CD4-positive, alpha-beta T cell treated with Interleukin-12 subunit alpha and Interleukin-12 subunit beta, for 1 hour (primary cell): ENCODE measurements around the gene CHST2.
"Not testable (repeated sequence)": the region's sequence is repeated elsewhere in the genome, so short reads cannot be mapped to it uniquely, and the experiment has no call there.

ENCODE experiments used
- DNase-seq: peaks from one replicate; pipeline ENCODE4 v3.0.0-alpha.2; 2020

Gene CHST2

DNA sequence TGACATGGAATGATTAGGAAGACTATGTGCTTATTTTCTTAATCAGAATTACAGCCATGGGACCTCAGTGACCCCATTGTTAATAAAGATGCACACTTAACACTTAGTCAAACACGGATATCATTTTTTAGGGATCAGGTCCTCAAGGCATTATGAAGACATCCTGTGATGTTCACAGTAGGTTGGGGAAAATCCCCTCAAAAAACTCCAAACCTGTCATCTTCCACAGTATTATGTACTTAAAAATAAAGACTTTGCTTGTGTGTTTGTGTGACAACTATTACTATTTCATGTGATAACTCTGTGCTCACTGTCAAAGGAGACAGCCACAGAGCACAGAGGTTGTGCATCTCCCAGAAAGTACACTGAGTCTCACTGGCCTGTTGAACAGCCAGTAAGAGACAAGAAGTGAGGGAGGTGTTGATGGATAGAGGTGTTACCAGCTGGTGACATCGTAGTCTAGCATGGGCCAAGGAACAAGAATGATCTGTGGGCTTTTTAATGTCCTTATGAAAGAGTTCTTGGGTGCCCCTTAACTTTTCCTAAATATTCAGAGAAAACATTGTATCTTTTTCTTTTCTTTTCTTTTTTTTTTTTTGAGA is 18.0 kb downstream of the CHST2 start:
- DNase-seq, result no peak

DNA sequence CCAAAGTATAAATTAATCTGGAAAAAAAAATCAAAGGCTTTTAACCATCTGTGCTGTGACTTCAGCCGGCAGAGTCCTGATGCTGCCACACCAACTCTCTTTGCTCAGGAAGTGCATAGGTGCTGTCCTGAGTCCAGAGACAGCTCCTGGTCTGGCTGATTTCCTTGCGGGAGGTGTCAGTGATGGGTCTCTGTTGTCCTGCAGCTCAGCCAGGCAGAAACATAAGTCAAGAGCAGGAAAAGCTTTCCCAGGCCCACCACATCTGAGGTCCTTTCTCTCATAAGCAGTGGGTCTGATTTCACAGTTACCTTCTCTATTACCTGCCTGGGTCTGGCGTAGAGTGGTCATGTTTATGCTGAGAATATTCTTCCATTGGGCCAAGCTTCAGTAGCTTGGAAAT is 19.4 kb downstream of the CHST2 start:
- DNase-seq, result no peak

DNA sequence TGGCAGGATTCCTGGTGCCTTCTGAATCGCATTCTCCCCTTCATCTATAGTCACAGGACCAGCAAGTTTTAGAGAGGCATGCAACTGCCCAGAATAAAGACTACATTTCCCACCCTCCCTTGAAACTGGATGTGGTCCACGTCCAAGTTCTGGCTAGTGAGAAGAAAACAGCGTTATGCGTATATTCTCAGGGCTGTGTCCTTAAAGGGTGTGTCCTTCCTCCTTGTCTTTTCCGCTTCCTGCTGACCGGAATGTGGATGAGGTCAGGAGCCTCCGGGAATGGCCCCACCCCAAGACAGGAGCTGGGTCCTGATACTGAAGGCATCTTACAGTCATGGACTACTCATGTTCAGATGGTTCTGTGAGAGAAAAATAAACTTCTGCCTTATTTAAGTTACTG is 20.2 kb downstream of the CHST2 start:
- no peak for DNase-seq

- DNase-seq, result no peak
Measured at GRCh38 chr3:143140550-143140949, 21.0 kb downstream of the CHST2 start.

GRCh38 chr3:143142354-143142753 is 22.8 kb downstream of the CHST2 start:
- DNase-seq, result no peak

DNA sequence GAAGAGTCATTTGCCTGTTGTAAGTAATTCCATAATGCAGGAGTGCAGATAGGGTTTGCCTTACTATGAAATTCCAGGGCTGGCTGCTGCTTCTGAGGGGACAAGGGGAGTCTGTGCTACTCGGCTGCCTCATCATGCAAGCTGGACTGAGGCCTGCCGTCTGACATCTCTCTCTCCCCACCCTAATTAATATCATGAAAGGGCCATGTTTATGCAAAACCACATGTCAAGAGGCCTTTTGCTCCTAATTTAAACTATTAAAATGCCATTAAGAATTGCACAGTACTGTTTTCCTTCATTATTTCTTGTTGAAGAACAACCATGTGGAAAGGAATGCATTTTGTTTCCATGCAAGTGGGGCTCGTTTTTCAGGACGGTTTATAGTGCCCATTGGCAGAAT is 26.3 kb downstream of the CHST2 start:
- no peak for DNase-seq

- no peak for DNase-seq
Measured at GRCh38 chr3:143146486-143147274, 27.1 kb downstream of the CHST2 start.

- DNase-seq, result no peak
Measured at GRCh38 chr3:143147707-143148106, 28.1 kb downstream of the CHST2 start.

DNA sequence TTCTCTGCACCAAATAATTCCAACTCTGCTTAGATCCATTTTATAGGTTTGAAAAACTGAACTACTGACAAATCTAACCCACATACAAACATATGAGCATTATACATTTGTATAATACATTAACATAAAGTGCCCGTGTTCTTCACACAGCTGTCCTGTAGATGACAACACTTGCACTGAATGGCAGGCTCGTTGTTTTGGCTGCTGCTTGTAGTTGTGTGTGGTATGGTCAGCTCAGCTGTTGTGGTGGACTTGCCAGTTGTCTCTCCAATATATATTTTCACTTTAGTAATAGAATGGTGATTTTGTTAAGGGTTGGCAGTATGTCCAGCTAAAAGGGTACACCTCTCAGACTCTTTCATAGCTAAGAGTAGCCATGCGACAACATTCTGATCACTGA is 30.5 kb downstream of the CHST2 start:
- no peak for DNase-seq

DNA sequence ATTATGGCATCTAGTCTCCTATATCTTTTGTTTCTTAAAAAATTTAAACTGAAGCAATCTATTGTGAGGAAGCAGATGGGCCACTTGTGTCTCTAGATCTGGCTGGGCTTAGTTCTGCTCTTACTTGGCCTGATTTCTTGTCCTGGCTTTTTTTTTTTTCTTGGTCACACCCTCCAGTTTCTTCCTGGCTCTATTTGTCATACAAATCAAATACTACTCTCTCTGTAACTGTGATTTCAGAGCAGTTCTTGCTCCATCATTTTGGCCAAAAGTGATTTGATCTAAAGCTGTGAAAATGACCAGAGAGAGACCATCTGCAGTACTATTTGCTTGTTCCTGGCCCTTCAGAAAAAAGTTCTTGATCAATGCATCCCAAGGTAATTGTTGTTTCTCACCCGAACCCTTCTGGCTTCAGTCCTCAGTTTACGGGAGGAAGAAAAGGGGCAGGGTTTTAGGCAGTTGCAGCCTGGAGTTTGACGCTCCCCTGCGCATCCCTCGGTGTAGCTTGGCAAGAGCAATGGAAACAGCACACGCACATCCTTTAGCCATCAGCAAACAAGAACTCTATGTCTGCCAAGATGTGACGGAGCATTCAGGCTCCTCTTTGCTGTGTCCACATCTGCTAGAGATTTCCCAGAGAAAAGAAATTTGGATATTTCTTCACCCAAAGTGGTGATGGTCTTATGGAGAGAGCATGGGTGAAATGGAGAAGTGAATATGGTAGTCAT is 31.6 kb downstream of the CHST2 start:
- no peak for DNase-seq

GRCh38 chr3:143152043-143152442 is 32.5 kb downstream of the CHST2 start:
- no peak for DNase-seq

- no peak for DNase-seq
Measured at GRCh38 chr3:143155756-143156155, 36.2 kb downstream of the CHST2 start.

GRCh38 chr3:143158014-143158988 is 38.7 kb downstream of the CHST2 start:
- DNase-seq, result no peak

GRCh38 chr3:143160437-143160836 is 40.9 kb downstream of the CHST2 start:
- no peak for DNase-seq

- no peak for DNase-seq
Measured at GRCh38 chr3:143163562-143164100, 44.1 kb downstream of the CHST2 start.

DNA sequence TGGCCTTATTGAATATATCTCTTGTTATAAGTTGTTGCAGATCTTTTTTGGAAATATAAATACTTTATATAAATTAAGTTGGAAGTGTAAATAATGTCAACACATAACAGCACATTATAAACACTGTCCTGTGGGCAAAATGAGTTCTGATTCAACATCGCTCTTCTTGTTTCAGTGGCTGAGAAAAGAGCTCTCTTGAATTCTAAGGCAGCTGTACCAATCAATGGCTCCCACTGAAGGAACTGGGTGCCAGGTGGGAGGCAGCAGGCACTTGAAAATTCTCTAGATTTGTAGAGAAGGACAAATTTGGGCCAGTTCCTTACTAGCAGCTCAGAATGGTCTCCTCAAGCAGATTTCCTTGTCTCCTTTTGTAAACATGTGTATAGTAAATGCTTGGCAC is 45.6 kb downstream of the CHST2 start:
- no peak for DNase-seq

DNA sequence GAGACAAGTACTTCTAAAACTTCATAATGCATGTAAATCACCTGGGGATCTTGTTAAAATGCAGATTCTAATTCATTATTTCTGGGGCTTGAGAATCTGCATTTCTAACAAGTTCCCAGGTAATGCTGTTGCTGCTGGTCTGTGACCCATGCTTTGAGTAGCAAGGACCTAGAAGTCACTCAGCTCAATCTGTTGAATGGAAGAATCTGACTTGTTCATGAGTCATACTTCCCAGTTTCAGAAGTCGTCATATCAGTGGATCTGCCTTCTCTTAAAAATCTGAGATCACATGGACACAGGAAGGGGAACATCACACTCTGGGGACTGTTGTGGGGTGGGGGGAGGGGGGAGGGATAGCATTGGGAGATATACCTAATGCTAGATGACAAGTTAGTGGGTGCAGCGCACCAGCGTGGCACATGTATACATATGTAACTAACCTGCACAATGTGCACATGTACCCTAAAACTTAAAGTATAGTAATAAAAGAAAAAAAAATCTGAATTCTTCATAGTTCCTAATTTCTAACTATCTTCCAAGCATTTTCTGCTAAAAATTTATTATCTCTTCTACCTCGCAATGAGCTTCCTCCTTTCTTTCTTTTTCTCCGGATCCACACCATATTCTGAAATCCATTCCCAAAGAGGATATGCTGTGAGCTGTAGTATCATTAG is 46.2 kb downstream of the CHST2 start:
- not testable (repeated sequence) for DNase-seq

DNA sequence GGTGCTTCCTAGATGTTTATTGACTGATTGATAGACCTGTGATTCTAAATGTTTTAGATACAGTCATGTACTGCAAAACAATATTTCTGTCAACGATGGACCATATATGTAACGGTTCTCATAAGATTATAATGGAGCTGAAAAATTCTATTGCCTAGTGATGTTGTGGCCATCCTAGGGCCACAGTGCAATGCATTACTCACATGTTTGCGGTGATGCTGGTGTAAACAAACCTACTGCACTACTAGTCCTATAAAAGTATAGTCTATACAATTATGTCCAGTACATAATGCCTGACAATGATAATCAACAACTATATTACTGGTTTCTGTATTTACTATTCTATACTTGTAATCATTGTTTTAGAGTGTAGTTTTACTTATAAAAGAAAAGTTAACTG is 46.8 kb downstream of the CHST2 start:
- no peak for DNase-seq

DNA sequence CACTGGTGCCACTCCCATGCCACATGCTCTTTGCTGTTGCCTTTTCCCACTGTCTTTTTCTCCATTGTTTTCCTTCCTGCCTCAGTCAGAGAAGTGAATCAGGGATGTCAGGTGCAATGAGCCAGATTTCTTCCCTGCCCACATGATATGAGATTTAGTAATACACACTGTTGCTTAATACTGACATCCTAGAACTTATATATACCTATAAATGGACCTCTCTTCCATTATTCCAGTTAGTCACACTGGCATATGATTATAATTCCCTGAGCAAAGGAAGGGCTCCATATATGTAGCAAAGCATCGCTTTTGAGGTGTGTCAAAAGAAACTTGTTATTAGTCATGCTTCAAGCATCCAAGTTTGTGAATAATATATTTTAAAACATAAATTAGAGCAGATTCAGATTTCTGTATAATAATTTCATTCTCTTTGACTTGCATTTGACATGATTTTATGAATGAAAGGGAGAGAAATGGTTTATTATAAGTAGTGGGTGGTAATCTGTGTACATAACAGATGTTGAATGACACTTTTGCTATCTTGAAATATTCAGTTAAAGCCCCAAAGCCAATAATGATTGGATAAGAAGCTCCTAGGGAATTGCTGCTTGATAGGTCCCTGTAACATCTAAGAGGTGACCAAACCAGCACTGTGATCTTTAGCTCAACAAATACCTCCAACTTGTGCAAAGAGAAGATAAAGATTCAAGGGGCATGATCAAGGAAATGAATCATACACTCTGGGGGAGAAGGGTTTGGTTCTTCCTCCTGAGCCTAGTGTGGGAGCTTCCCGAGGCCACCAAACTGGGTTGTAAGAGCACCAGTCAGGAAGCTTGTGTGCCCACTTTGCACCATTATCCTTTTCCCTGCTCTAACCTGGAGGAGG is 48.6 kb downstream of the CHST2 start:
- DNase-seq, result no peak

DNA sequence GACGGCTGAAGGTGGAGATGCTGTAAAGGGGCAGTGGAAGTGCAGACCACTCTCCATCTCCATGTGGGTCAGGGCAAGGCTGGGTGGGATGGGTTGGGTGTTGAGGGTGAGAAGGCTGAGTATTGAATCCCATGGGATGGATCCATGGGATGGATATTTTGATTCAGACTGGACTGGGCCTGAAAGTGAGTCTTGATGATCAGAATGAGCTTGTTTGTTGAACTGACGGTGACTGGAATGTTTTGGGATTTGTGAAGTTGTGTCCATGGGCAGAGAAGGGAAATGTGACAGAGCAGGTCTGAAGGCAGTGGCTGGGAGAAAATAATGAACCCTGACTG is 49.3 kb downstream of the CHST2 start:
- DNase-seq, result no peak

GRCh38 chr3:143170074-143170473 is 50.5 kb downstream of the CHST2 start:
- DNase-seq, result peak; percentile 22
